Keratinocyte (primary cell): Measurements from ENCODE around the gene CCR5. TPM values are rescaled to one million over a fixed set of nuclear protein-coding genes. Genes with fewer than 3 reads are reported as not detected.
A peak's percentile ranks its signal among the peaks of the same experiment; 100 is the strongest.

Experiments used
- DNase-seq: peaks from one replicate; pipeline ENCODE4 v3.0.0-alpha.2; 2011; ENCODE audit warnings: low read depth, missing footprints, low spot score
- FAIRE-seq: peaks from 2 replicates; lab custom pipeline; 2011; peaks lifted over from hg19 to GRCh38; lab: Jason Lieb, UNC
- H2AFZ ChIP-seq: 2 replicates; pipeline ENCODE4 v1.6.0; 2012; ENCODE audit warnings: low read length, control low read depth, inconsistent platforms; ENCODE audit not compliant: control insufficient read depth
- H3K27ac ChIP-seq: 2 replicates; pipeline ENCODE4 v1.5.1; 2011; ENCODE audit warnings: low read length; ENCODE audit not compliant: control insufficient read depth, insufficient read depth
- H3K27me3 ChIP-seq: 3 replicates; pipeline ENCODE4 v1.6.0; 2011; ENCODE audit warnings: low read length; ENCODE audit not compliant: control insufficient read depth, insufficient read depth; ENCODE audit errors: extremely low read depth
- H3K36me3 ChIP-seq, 2 experiments: 2 replicates in 1 of 2; 3 replicates in 1 of 2; pipeline ENCODE4 v1.5.1; 2011; ENCODE audit warnings: low read length in 2 of 2, mild to moderate bottlenecking in 1 of 2; ENCODE audit not compliant: control insufficient read depth in 2 of 2, insufficient read depth in 2 of 2; ENCODE audit errors: extremely low read depth in 1 of 2
- H3K4me1 ChIP-seq: 3 replicates; pipeline ENCODE4 v1.5.1; 2011; ENCODE audit warnings: low read length; ENCODE audit not compliant: control insufficient read depth, insufficient read depth; ENCODE audit errors: extremely low read depth
- H3K4me2 ChIP-seq: 3 replicates; pipeline ENCODE4 v1.6.0; 2011; ENCODE audit warnings: low read depth, low read length; ENCODE audit not compliant: control insufficient read depth, insufficient read depth; ENCODE audit errors: extremely low read depth
- H3K4me3 ChIP-seq, 3 experiments: fragments of 200-600 bp in 1 of 3; sonication (generic) in 1 of 3; 2 replicates in 2 of 3; 3 replicates in 1 of 3; pipeline ENCODE4 v1.5.1; 2011 to 2016; ENCODE audit warnings: low read length in 3 of 3, mild to moderate bottlenecking in 3 of 3, control low read depth in 2 of 3, inconsistent platforms in 1 of 3, low read depth in 1 of 3, mixed read lengths in 1 of 3, mixed run types in 1 of 3, moderate library complexity in 1 of 3; ENCODE audit not compliant: control insufficient read depth in 2 of 3, insufficient read depth in 2 of 3; ENCODE audit errors: extremely low read depth in 1 of 3
- H3K79me2 ChIP-seq: 2 replicates; pipeline ENCODE4 v1.6.0; 2012; ENCODE audit warnings: low read length; ENCODE audit not compliant: control insufficient read depth, insufficient read depth
- H3K9ac ChIP-seq: 3 replicates; pipeline ENCODE4 v1.6.0; 2011; ENCODE audit warnings: low read length; ENCODE audit not compliant: control insufficient read depth, insufficient read depth; ENCODE audit errors: extremely low read depth
- H3K9me1 ChIP-seq: 3 replicates; pipeline ENCODE4 v1.6.0; 2011; ENCODE audit warnings: low read length; ENCODE audit not compliant: control insufficient read depth, insufficient read depth; ENCODE audit errors: extremely low read depth
- H3K9me3 ChIP-seq: 2 replicates; pipeline ENCODE4 v1.5.1; 2012; ENCODE audit warnings: low read depth, low read length; ENCODE audit not compliant: control insufficient read depth
- H4K20me1 ChIP-seq: 3 replicates; pipeline ENCODE4 v1.6.0; 2011; ENCODE audit warnings: low read length; ENCODE audit not compliant: control insufficient read depth, insufficient read depth; ENCODE audit errors: extremely low read depth
- EZH2 ChIP-seq: IDR thresholded peaks from one replicate; pipeline ENCODE4 v1.6.1; 2012; ENCODE audit warnings: inconsistent platforms, mild to moderate bottlenecking, low read length, moderate library complexity
- dilution Hi-C: fragments of 300-500 bp; cut with MboI; formaldehyde crosslinking; loops from one replicate; pipeline ENCODE4 v1.7.0; 2020; ENCODE audit warnings: low sequenced_read_pairs; ENCODE audit not compliant: extremely low pct_ligation_motif_present
- polyA plus RNA-seq, 5 experiments: library from polyadenylated mRNA; depleted of rRNA in 3 of 5; stranded (reverse) in 3 of 5; stranded (forward) in 1 of 5; unstranded in 1 of 5; fragments of >200 nt; gene quantifications; 1 replicate in 1 of 5; 2 replicates in 3 of 5; 3 replicates in 1 of 5; pipeline versions ENCODE4 v1.2.1 to v1.2.3, GENCODE V29; 2011 to 2012; ENCODE audit warnings: missing spikeins in 2 of 5, low read depth in 1 of 5, low replicate concordance in 1 of 5
- TF ChIP-seq, protein P1 (sequence below), 3 experiments: IDR thresholded peaks in 1 of 3; conservative IDR thresholded peaks in 1 of 3; optimal IDR thresholded peaks in 1 of 3; 2 replicates in 2 of 3; 3 replicates in 1 of 3; pipeline versions ENCODE3 to v1.5.1; 2011; ENCODE audit warnings: low read length in 3 of 3, mild to moderate bottlenecking in 3 of 3, moderate library complexity in 2 of 3, control low read depth in 1 of 3, inconsistent platforms in 1 of 3; ENCODE audit not compliant: insufficient read depth in 2 of 3; ENCODE audit errors: extremely low read depth in 1 of 3

The CCR5 gene
- polyA plus RNA-seq, 1 donor (not counting 4 experiments of a cell fraction or from before 2014, with no cell fraction given) = 0.14 TPM

DNA sequence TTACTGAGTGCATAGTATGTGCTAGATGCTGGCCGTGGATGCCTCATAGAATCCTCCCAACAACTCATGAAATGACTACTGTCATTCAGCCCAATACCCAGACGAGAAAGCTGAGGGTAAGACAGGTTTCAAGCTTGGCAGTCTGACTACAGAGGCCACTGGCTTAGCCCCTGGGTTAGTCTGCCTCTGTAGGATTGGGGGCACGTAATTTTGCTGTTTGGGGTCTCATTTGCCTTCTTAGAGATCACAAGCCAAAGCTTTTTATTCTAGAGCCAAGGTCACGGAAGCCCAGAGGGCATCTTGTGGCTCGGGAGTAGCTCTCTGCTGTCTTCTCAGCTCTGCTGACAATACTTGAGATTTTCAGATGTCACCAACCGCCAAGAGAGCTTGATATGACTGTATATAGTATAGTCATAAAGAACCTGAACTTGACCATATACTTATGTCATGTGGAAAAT is 1.0 kb upstream of the CCR5 start:
- TF ChIP-seq EZH2 = no peak
- TF ChIP-seq, protein P1, sequence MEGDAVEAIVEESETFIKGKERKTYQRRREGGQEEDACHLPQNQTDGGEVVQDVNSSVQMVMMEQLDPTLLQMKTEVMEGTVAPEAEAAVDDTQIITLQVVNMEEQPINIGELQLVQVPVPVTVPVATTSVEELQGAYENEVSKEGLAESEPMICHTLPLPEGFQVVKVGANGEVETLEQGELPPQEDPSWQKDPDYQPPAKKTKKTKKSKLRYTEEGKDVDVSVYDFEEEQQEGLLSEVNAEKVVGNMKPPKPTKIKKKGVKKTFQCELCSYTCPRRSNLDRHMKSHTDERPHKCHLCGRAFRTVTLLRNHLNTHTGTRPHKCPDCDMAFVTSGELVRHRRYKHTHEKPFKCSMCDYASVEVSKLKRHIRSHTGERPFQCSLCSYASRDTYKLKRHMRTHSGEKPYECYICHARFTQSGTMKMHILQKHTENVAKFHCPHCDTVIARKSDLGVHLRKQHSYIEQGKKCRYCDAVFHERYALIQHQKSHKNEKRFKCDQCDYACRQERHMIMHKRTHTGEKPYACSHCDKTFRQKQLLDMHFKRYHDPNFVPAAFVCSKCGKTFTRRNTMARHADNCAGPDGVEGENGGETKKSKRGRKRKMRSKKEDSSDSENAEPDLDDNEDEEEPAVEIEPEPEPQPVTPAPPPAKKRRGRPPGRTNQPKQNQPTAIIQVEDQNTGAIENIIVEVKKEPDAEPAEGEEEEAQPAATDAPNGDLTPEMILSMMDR (optimal IDR thresholded peaks at IDR 0.05 in 1 of 3, IDR thresholded peaks at IDR 0.05 in 1 of 3, conservative IDR thresholded peaks at IDR 0.05 in 1 of 3; ENCODE audit: extremely low read depth in 1 of 3, insufficient read depth in 2 of 3, low read length in 3 of 3) = no peak
- Histone ChIP-seq H3K4me2 (no peak overlapping the region), H3K4me1 (peaks cover 4% of the 10 kb centered on the region), H3K79me2 (no peaks in the 10 kb centered on the region), H3K9ac (no peak overlapping the region), H2AFZ (no peak overlapping the region), H3K27me3 (peaks cover 5% of the 10 kb centered on the region), H3K4me3 (no peak overlapping the region), H3K36me3 (no peaks in the 10 kb centered on the region), H3K9me1 (no peaks in the 10 kb centered on the region), H4K20me1 (no peaks in the 10 kb centered on the region), H3K9me3 (no peaks in the 10 kb centered on the region), H3K27ac (no peak overlapping the region)
- FAIRE-seq = no peak
- DNase-seq = no peak
- dilution Hi-C loops = no loop called here

DNA sequence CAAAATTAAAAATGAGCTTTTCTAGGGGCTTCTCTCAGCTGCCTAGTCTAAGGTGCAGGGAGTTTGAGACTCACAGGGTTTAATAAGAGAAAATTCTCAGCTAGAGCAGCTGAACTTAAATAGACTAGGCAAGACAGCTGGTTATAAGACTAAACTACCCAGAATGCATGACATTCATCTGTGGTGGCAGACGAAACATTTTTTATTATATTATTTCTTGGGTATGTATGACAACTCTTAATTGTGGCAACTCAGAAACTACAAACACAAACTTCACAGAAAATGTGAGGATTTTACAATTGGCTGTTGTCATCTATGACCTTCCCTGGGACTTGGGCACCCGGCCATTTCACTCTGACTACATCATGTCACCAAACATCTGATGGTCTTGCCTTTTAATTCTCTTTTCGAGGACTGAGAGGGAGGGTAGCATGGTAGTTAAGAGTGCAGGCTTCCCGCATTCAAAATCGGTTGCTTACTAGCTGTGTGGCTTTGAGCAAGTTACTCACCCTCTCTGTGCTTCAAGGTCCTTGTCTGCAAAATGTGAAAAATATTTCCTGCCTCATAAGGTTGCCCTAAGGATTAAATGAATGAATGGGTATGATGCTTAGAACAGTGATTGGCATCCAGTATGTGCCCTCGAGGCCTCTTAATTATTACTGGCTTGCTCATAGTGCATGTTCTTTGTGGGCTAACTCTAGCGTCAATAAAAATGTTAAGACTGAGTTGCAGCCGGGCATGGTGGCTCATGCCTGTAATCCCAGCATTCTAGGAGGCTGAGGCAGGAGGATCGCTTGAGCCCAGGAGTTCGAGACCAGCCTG is 984 bp downstream of the CCR5 start:
- no peaks in the 10 kb centered on the region for H3K79me2 ChIP-seq
- no peaks in the 10 kb centered on the region for H3K4me1 ChIP-seq
- FAIRE-seq (peak; percentile 63), DNase-seq (peak; percentile 45)
- peaks cover 7% of the 10 kb centered on the region for H3K27me3 ChIP-seq
- dilution Hi-C loops = no loop called here
- no peaks in the 10 kb centered on the region for H3K9me1 ChIP-seq
- no peaks in the 10 kb centered on the region for H4K20me1 ChIP-seq
- no peak overlapping the region for H3K9ac ChIP-seq
- H2AFZ ChIP-seq = no peak overlapping the region
- TF ChIP-seq EZH2 = no peak
- TF ChIP-seq, protein P1 (optimal IDR thresholded peaks at IDR 0.05 in 1 of 3, IDR thresholded peaks at IDR 0.05 in 1 of 3, conservative IDR thresholded peaks at IDR 0.05 in 1 of 3; ENCODE audit: extremely low read depth in 1 of 3, insufficient read depth in 2 of 3, low read length in 3 of 3) = no peak
- H3K36me3 ChIP-seq = no peaks in the 10 kb centered on the region
- no peak overlapping the region for H3K4me3 ChIP-seq
- H3K4me2 ChIP-seq = no peak overlapping the region
- no peak overlapping the region for H3K27ac ChIP-seq
- no peaks in the 10 kb centered on the region for H3K9me3 ChIP-seq
